HEK293 (cell line): ENCODE results near the gene MICAL3.
A peak's percentile ranks its signal among the peaks of the same experiment; 100 is the strongest.
"Not testable (repeated sequence)": the region's sequence is repeated elsewhere in the genome, so short reads cannot be mapped to it uniquely, and the experiment has no call there.

ENCODE experiments used
- CTCF ChIA-PET: fragments of 350-600 bp; formaldehyde crosslinking; extraction: SDS; loops from one replicate; lab custom pipeline; 2021; ENCODE audit warnings: antibody characterized with exemption; lab: Yijun Ruan, JAX
- POLR2A ChIA-PET: fragments of 300-600 bp; formaldehyde crosslinking; extraction: SDS; loops from one replicate; lab custom pipeline; 2020; ENCODE audit warnings: antibody characterized with exemption, inconsistent platforms; lab: Yijun Ruan, JAX
- H3K27ac ChIP-seq: fragments of 200-500 bp; sonication (Bioruptor generic); 2 replicates; pipeline ENCODE4 v1.5.1; 2014; ENCODE audit warnings: low read depth, low read length, control low read depth, inconsistent platforms; ENCODE audit errors: extremely low read depth
- H3K36me3 ChIP-seq, 2 experiments: fragments of 200-500 bp in 1 of 2; sonication (Bioruptor generic) in 1 of 2; 1 replicate in 1 of 2; 2 replicates in 1 of 2; pipeline ENCODE4 v1.5.1; 2014 to 2017; ENCODE audit warnings: inconsistent platforms in 2 of 2, low read length in 2 of 2; ENCODE audit not compliant: control insufficient read depth in 2 of 2, insufficient read depth in 1 of 2
- H3K4me1 ChIP-seq: fragments of 200-500 bp; sonication (Bioruptor generic); 2 replicates; pipeline ENCODE4 v1.5.1; 2014; ENCODE audit warnings: mild to moderate bottlenecking, low read length, inconsistent platforms; ENCODE audit not compliant: control insufficient read depth, insufficient read depth
- H3K4me3 ChIP-seq: 2 replicates; pipeline ENCODE4 v1.5.1; 2011; ENCODE audit warnings: low read depth, mild to moderate bottlenecking, control low read depth, low read length, moderate library complexity
- H3K9me3 ChIP-seq: fragments of 200-500 bp; sonication (Bioruptor generic); 2 replicates; pipeline ENCODE4 v1.5.1; 2014; ENCODE audit warnings: low read depth, low read length, inconsistent platforms; ENCODE audit not compliant: control insufficient read depth, insufficient read depth
- ATF2 ChIP-seq: fragments of 450-650 bp; formaldehyde crosslinking; IDR thresholded peaks from 2 replicates; pipeline ENCODE4 v1.5.1; 2016; ENCODE audit warnings: missing biosample characterization, missing genetic modification characterization, low read depth
- GLI4 ChIP-seq: fragments of 450-650 bp; formaldehyde crosslinking; IDR thresholded peaks from 2 replicates; pipeline ENCODE4 v1.5.1; 2016; ENCODE audit warnings: missing biosample characterization, missing genetic modification characterization
- IKZF3 ChIP-seq: fragments of 450-650 bp; IDR thresholded peaks from 2 replicates; pipeline ENCODE4 v1.5.0; 2018; ENCODE audit warnings: missing biosample characterization, mild to moderate bottlenecking, missing genetic modification characterization, moderate library complexity
- KLF1 ChIP-seq: fragments of 450-650 bp; formaldehyde crosslinking; IDR thresholded peaks from 2 replicates; pipeline ENCODE4 v1.5.1; 2016; ENCODE audit warnings: missing biosample characterization, missing genetic modification characterization
- KLF10 ChIP-seq: fragments of 450-650 bp; IDR thresholded peaks from 2 replicates; pipeline ENCODE4 v1.5.1; 2018; ENCODE audit warnings: missing biosample characterization, mild to moderate bottlenecking, missing genetic modification characterization
- OVOL3 ChIP-seq: fragments of 450-650 bp; formaldehyde crosslinking; IDR thresholded peaks from 2 replicates; pipeline ENCODE4 v1.5.1; 2016; ENCODE audit warnings: missing biosample characterization, missing genetic modification characterization
- PATZ1 ChIP-seq: fragments of 450-650 bp; formaldehyde crosslinking; IDR thresholded peaks from 2 replicates; pipeline ENCODE4 v1.5.1; 2016; ENCODE audit warnings: missing biosample characterization, missing genetic modification characterization
- PRDM1 ChIP-seq: fragments of 450-650 bp; formaldehyde crosslinking; IDR thresholded peaks from 2 replicates; pipeline ENCODE4; 2016; ENCODE audit warnings: missing biosample characterization, missing genetic modification characterization
- ZBTB17 ChIP-seq: fragments of 450-650 bp; formaldehyde crosslinking; IDR thresholded peaks from 2 replicates; pipeline ENCODE4 v1.5.1; 2016; ENCODE audit warnings: missing biosample characterization, missing genetic modification characterization
- ZBTB21 ChIP-seq: fragments of 450-650 bp; formaldehyde crosslinking; IDR thresholded peaks from 2 replicates; pipeline ENCODE4 v1.5.1; 2017; ENCODE audit warnings: missing biosample characterization, missing genetic modification characterization
- ZEB2 ChIP-seq: fragments of 450-650 bp; formaldehyde crosslinking; IDR thresholded peaks from 2 replicates; pipeline ENCODE4 v1.5.1; 2016; ENCODE audit warnings: missing biosample characterization, missing genetic modification characterization
- ZNF140 ChIP-seq: fragments of 450-650 bp; formaldehyde crosslinking; IDR thresholded peaks from 2 replicates; pipeline ENCODE4 v1.5.1; 2016; ENCODE audit warnings: missing biosample characterization, missing genetic modification characterization
- ZNF174 ChIP-seq: fragments of 450-650 bp; formaldehyde crosslinking; IDR thresholded peaks from 2 replicates; pipeline ENCODE4 v1.5.0; 2017; ENCODE audit warnings: missing biosample characterization, mild to moderate bottlenecking, missing genetic modification characterization
- ZNF202 ChIP-seq: fragments of 450-650 bp; formaldehyde crosslinking; IDR thresholded peaks from 2 replicates; pipeline ENCODE4 v1.5.1; 2016; ENCODE audit warnings: missing biosample characterization, missing genetic modification characterization, borderline replicate concordance
- ZNF311 ChIP-seq: fragments of 450-650 bp; formaldehyde crosslinking; IDR thresholded peaks from 2 replicates; pipeline ENCODE4 v1.5.1; 2017; ENCODE audit warnings: missing biosample characterization, missing genetic modification characterization, borderline replicate concordance
- ZNF335 ChIP-seq: fragments of 450-650 bp; formaldehyde crosslinking; conservative IDR thresholded peaks from 2 replicates; pipeline ENCODE4 v1.5.1; 2016; ENCODE audit warnings: missing biosample characterization, missing genetic modification characterization
- ZNF398 ChIP-seq: fragments of 450-650 bp; formaldehyde crosslinking; IDR thresholded peaks from 2 replicates; pipeline ENCODE4 v1.5.1; 2017; ENCODE audit warnings: missing biosample characterization, missing genetic modification characterization
- ZNF423 ChIP-seq: fragments of 450-650 bp; formaldehyde crosslinking; IDR thresholded peaks from 2 replicates; pipeline ENCODE4 v1.5.1; 2016; ENCODE audit warnings: missing biosample characterization, missing genetic modification characterization
- ZNF530 ChIP-seq: fragments of 450-650 bp; formaldehyde crosslinking; IDR thresholded peaks from 2 replicates; pipeline ENCODE4 v1.5.1; 2016; ENCODE audit warnings: low read depth, missing biosample characterization, missing genetic modification characterization
- ZNF549 ChIP-seq: fragments of 450-650 bp; IDR thresholded peaks from 2 replicates; pipeline ENCODE4 v1.5.1; 2018; ENCODE audit warnings: missing biosample characterization, missing genetic modification characterization, mild to moderate bottlenecking, inconsistent platforms, moderate library complexity
- ZNF596 ChIP-seq: fragments of 450-650 bp; IDR thresholded peaks from 2 replicates; pipeline ENCODE4 v1.5.0; 2018; ENCODE audit warnings: missing biosample characterization, mild to moderate bottlenecking, missing genetic modification characterization, moderate library complexity
- ZNF600 ChIP-seq: fragments of 450-650 bp; formaldehyde crosslinking; IDR thresholded peaks from 2 replicates; pipeline ENCODE4 v1.5.1; 2016; ENCODE audit warnings: missing biosample characterization, missing genetic modification characterization
- ZNF629 ChIP-seq: fragments of 450-650 bp; formaldehyde crosslinking; IDR thresholded peaks from 2 replicates; pipeline ENCODE4 v1.5.1; 2017; ENCODE audit warnings: missing biosample characterization, missing genetic modification characterization

MICAL3 gene

GRCh38 chr22:18042685-18043084 is 18.3 kb upstream of the MICAL3 start:
- CTCF ChIA-PET, result interaction anchor here (0.7 to 2.8 kb wide), 2 partner anchors 33 to 157 kb away, joined by 4 to 10 read pairs; no protein-coding TSS in a partner anchor
- Histone ChIP-seq H3K4me3 (no peak overlapping the region), H3K27ac (no peak overlapping the region), H3K4me1 (no peaks in the 10 kb centered on the region), H3K9me3 (no peaks in the 10 kb centered on the region), H3K36me3 (no peaks in the 10 kb centered on the region)
- POLR2A ChIA-PET, result no interaction called here
- TF ChIP-seq KLF1 (no peak), ZNF530 (no peak), GLI4 (tag by site-specific recombination) (no peak), ZNF311 (no peak), ZNF140 (no peak), ZNF549 (tag by site-specific recombination) (no peak), ZNF423 (tag by site-specific recombination) (no peak)
- TF ChIP-seq, all 188 proteins: peak for 0

DNA sequence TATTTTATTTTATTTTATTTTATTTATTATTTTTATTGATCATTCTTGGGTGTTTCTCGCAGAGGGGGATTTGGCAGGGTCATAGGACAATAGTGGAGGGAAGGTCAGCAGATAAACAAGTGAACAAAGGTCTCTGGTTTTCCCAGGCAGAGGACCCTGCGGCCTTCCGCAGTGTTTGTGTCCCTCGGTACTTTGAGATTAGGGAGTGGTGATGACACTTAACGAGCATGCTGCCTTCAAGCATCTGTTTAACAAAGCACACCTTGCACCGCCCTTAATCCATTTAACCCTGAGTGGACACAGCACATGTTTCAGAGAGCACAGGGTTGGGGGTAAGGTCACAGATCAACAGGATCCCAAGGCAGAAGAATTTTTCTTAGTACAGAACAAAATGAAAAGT is 16.5 kb upstream of the MICAL3 start:
- POLR2A ChIA-PET, CTCF ChIA-PET, H3K27ac ChIP-seq, H3K9me3 ChIP-seq, H3K36me3 ChIP-seq, H3K4me3 ChIP-seq, H3K4me1 ChIP-seq: not testable (repeated sequence)

DNA sequence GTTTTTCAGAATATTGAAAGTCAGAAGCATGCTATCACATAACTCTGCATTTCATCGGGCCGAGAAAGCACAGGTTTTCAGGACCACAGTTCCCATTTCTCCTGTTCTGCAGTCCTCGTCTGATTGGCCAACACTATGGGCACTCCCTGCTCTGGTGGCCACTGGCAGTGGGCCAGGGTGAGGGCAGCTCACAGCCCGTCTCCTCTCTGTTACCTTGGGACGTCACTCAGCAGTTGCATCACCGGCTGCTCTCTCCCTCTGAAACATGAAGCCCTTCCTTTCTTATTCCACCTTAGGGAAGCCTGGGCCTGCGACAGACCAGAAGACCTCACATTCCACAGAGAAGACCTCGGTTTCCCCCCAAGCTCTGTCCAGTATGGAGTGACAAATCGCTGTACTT is 11.4 kb upstream of the MICAL3 start:
- POLR2A ChIA-PET, result interaction anchor here (0.7 to 1.1 kb wide), 4 partner anchors 9 to 38 kb away, joined by 3 to 7 read pairs (median 4); no protein-coding TSS in a partner anchor
- CTCF ChIA-PET, result interaction anchor here (0.8 to 1.9 kb wide), 4 partner anchors 9 to 41 kb away, joined by 3 to 5 read pairs (median 4); no protein-coding TSS in a partner anchor
- Histone ChIP-seq H3K27ac (no peak overlapping the region), H3K4me3 (no peak overlapping the region), H3K4me1 (peaks cover 3% of the 10 kb centered on the region; the same call in 1 of the 2 replicates), H3K9me3 (no peaks in the 10 kb centered on the region), H3K36me3 (no peaks in the 10 kb centered on the region)
- TF ChIP-seq ZBTB17 (tag by site-specific recombination) (peak; percentile 63), ZEB2 (0 out of 2 replicates have a peak, but pooled peaks have one; percentile 35), ZNF398 (no peak), ZNF629 (tag by site-specific recombination) (peak; percentile 83), ZNF600 (tag by site-specific recombination) (0 out of 2 replicates have a peak, but pooled peaks have one; percentile 15), OVOL3 (no peak), ZBTB21 (peak; percentile 74), IKZF3 (tag by site-specific recombination) (0 out of 2 replicates have a peak, but pooled peaks have one; percentile 19), KLF1 (no peak), ATF2 (no peak), ZNF202 (no peak), PATZ1 (0 out of 2 replicates have a peak, but pooled peaks have one; percentile 16), ZNF174 (tag by site-specific recombination) (no peak), ZNF596 (no peak), KLF10 (tag by site-specific recombination) (no peak), ZNF335 (0 out of 2 replicates have a peak, but pooled peaks have one; percentile 49), ZNF530 (no peak), PRDM1 (tag by site-specific recombination) (0 out of 2 replicates have a peak, but pooled peaks have one; percentile 23)
